DND-41 (cell line): ENCODE data around the gene NR6A1.

Experiments used
- EZH2 ChIP-seq: IDR thresholded peaks from 3 replicates; pipeline ENCODE4 v1.6.1; 2012; ENCODE audit warnings: borderline replicate concordance, low read depth, mild to moderate bottlenecking, moderate library complexity, low read length, inconsistent platforms; ENCODE audit not compliant: severe bottlenecking
- TF ChIP-seq, protein P1 (sequence below): IDR thresholded peaks from 2 replicates; pipeline ENCODE4 v1.5.1; 2012; ENCODE audit warnings: borderline replicate concordance, low read length, moderate library complexity, mild to moderate bottlenecking; ENCODE audit not compliant: poor library complexity, severe bottlenecking; ENCODE audit errors: extremely low read depth

GRCh38 chr9:124550072-124550471, 221.0 kb downstream of the NR6A1 start:
- TF ChIP-seq, protein P1, sequence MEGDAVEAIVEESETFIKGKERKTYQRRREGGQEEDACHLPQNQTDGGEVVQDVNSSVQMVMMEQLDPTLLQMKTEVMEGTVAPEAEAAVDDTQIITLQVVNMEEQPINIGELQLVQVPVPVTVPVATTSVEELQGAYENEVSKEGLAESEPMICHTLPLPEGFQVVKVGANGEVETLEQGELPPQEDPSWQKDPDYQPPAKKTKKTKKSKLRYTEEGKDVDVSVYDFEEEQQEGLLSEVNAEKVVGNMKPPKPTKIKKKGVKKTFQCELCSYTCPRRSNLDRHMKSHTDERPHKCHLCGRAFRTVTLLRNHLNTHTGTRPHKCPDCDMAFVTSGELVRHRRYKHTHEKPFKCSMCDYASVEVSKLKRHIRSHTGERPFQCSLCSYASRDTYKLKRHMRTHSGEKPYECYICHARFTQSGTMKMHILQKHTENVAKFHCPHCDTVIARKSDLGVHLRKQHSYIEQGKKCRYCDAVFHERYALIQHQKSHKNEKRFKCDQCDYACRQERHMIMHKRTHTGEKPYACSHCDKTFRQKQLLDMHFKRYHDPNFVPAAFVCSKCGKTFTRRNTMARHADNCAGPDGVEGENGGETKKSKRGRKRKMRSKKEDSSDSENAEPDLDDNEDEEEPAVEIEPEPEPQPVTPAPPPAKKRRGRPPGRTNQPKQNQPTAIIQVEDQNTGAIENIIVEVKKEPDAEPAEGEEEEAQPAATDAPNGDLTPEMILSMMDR, result no peak
- no peak for TF ChIP-seq EZH2
